ENCODE data around the gene FHOD1. TPM values are rescaled to one million over a fixed set of nuclear protein-coding genes. Genes with fewer than 3 reads are reported as not detected.
A peak's percentile ranks its signal among the peaks of the same experiment; 100 is the strongest.

Gene FHOD1
- total and polyA plus RNA-seq, 9 of the 15 experiments (the other 6 are each of a cell fraction or from before 2014, with no cell fraction given), result 18.7 to 126 (median 32.3) TPM

DNA sequence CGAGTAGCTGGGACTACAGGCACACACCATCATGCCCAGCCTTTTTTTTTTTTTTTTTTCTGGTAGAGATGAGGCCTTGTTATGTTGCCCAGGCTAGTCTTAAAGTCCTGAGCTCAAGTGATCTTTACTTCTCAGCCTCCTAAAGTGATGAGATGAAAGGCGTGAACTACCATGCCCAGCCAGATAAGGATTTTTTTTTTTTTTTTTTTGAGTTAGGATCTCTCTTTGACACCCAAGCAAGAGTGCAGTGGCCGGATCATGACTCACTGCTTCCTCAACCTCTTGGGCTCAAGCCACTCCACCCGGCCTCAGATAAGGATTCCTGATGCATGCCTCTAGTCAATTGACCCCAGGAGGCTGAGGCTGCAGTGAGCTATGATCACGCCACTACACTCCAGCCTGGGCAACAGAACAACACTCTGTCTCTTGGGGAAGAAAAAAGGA lies 20.9 kb upstream of the FHOD1 start (continued):
- TF ChIP-seq, protein P1, sequence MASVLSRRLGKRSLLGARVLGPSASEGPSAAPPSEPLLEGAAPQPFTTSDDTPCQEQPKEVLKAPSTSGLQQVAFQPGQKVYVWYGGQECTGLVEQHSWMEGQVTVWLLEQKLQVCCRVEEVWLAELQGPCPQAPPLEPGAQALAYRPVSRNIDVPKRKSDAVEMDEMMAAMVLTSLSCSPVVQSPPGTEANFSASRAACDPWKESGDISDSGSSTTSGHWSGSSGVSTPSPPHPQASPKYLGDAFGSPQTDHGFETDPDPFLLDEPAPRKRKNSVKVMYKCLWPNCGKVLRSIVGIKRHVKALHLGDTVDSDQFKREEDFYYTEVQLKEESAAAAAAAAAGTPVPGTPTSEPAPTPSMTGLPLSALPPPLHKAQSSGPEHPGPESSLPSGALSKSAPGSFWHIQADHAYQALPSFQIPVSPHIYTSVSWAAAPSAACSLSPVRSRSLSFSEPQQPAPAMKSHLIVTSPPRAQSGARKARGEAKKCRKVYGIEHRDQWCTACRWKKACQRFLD (CRISPR knock-in tag; IDR thresholded peaks at IDR 0.05), result peak; percentile 83; the same call in 1 of the 2 replicates
- TF ChIP-seq MTA3 (IDR thresholded peaks at IDR 0.05; ENCODE audit: borderline replicate concordance), result peak; percentile 55; the same call in 1 of the 2 replicates
- no peak for TF ChIP-seq CREBBP (IDR thresholded peaks at IDR 0.05; ENCODE audit: low read depth, low read length)
- TF ChIP-seq POLR2AphosphoS5 (IDR thresholded peaks at IDR 0.05; ENCODE audit: control insufficient read depth, insufficient read depth, low read depth, low read length), result peak; percentile 43; the same call in 1 of the 2 replicates
- no peak for TF ChIP-seq ZNF431 (CRISPR knock-in tag; IDR thresholded peaks at IDR 0.05)
- TF ChIP-seq TCF7L2 (IDR thresholded peaks at IDR 0.05; ENCODE audit: low read depth, low read length), result no peak
- no peak for TF ChIP-seq HDAC6 (IDR thresholded peaks at IDR 0.05; ENCODE audit: low read depth, low read length)
- TF ChIP-seq, protein P2, sequence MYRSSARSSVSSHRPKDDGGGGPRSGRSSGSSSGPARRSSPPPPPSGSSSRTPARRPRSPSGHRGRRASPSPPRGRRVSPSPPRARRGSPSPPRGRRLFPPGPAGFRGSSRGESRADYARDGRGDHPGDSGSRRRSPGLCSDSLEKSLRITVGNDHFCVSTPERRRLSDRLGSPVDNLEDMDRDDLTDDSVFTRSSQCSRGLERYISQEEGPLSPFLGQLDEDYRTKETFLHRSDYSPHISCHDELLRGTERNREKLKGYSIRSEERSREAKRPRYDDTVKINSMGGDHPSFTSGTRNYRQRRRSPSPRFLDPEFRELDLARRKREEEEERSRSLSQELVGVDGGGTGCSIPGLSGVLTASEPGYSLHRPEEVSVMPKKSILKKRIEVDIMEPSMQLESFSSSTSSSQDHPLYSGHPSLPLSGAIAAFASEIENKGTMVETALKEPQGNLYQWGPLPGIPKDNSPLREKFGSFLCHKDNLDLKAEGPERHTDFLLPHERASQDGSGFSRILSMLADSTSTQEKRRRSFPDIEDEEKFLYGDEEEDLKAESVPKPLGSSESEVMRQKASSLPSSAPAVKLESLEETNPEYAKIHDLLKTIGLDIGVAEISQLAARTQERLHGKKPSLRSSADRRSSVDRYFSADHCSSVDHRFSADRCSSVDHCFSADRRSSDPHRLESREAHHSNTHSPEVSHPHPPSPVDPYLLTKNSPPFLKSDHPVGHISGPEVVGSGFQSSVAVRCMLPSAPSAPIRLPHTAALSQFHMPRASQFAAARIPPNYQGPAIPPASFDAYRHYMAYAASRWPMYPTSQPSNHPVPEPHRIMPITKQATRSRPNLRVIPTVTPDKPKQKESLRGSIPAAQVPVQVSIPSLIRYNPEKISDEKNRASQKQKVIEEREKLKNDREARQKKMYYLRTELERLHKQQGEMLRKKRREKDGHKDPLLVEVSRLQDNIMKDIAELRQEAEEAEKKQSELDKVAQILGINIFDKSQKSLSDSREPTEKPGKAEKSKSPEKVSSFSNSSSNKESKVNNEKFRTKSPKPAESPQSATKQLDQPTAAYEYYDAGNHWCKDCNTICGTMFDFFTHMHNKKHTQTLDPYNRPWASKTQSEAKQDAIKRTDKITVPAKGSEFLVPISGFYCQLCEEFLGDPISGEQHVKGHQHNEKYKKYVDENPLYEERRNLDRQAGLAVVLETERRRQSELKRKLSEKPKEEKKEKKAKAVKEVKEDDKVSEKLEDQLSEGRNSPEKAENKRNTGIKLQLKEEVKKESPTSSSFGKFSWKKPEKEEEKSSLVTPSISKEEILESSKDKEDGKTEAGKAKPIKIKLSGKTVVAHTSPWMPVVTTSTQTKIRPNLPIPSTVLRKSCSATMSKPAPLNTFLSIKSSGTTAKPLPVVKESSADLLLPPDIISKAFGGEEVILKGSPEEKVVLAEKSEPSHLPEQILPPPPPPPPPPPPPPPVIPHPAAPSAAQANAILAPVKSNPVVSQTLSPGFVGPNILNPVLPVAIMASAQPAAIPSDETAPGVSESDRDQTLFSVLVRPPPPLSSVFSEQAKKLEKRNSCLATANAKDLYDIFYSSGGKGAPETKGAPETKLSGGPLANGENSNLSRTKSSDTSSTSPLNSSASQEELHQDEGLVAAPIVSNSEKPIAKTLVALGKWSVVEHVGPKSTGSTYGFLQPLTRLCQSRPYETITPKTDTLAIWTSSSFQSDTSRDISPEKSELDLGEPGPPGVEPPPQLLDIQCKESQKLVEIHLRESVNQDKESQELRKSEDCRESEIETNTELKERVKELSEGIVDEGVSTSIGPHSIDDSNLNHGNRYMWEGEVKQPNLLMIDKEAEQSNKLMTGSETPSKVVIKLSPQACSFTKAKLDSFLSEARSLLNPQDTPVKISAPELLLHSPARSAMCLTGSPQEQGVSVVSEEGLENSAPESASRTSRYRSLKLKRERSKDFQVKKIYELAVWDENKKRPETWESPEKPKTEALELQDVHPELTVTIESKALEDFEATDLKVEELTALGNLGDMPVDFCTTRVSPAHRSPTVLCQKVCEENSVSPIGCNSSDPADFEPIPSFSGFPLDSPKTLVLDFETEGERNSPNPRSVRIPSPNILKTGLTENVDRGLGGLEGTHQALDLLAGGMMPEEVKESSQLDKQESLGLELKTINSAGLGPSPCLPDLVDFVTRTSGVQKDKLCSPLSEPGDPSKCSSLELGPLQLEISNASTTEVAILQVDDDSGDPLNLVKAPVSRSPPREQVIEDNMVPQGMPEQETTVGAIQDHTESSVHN (IDR thresholded peaks at IDR 0.05; ENCODE audit: borderline replicate concordance in 1 of 2, low read depth in 1 of 2), result peak in 1 of 2 experiments; percentile 51; a peak in 1 of 4 replicates
- TF ChIP-seq POLR2H (tag; IDR thresholded peaks at IDR 0.05; ENCODE audit: low read depth), result no peak
- no peak for TF ChIP-seq GTF3C2 (IDR thresholded peaks at IDR 0.05; ENCODE audit: borderline replicate concordance, extremely low read depth, insufficient read length)

Data from K562 (cell line).